ENCODE results near the gene NOP58.

NOP58 gene

GRCh38 chr2:202322435-202322834, 56.9 kb downstream of the NOP58 start:
- Histone ChIP-seq H3K4me1 (ENCODE audit: insufficient read depth, low read length) (no peaks in the 10 kb centered on the region), H3K9me3 (ENCODE audit: low read length) (no peaks in the 10 kb centered on the region), H3K27me3 (ENCODE audit: insufficient read depth, low read length) (no peaks in the 10 kb centered on the region), H2AFZ (ENCODE audit: low read depth, low read length) (no peak overlapping the region), H3K4me3 (ENCODE audit: low read length) (no peak overlapping the region), H3K36me3 (ENCODE audit: insufficient read depth, low read length) (peaks cover 4% of the 10 kb centered on the region)

DNA sequence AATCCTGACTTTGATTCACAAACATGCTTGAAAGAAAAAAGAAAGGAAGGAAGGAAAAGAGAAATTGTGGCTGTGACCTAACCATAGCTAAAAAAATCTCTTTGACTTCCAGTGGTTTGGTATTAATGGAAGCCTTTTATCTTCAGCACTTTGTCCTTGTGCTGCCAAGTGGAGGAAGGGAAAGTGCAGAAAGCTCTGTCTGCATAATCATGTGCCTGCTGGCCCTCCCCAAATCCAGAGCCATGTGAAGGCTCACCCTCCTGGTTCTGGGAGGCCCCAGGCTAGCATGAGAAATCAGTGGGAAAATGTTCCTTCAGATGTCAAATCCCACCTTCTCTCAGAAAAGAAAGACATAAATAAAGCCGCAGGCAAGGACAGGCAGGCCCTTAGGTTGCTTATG, 62.3 kb downstream of the NOP58 start:
- Histone ChIP-seq H3K36me3 (ENCODE audit: insufficient read depth, low read length) (peaks cover 2% of the 10 kb centered on the region), H3K9me3 (ENCODE audit: low read length) (no peaks in the 10 kb centered on the region), H2AFZ (ENCODE audit: low read depth, low read length) (no peak overlapping the region), H3K4me3 (ENCODE audit: low read length) (no peak overlapping the region), H3K27me3 (ENCODE audit: insufficient read depth, low read length) (no peaks in the 10 kb centered on the region), H3K4me1 (ENCODE audit: insufficient read depth, low read length) (peaks cover 2% of the 10 kb centered on the region)

GRCh38 chr2:202335791-202336467, 70.4 kb downstream of the NOP58 start:
- no peaks in the 10 kb centered on the region for H3K4me1 ChIP-seq (ENCODE audit: insufficient read depth, low read length)
- H3K9me3 ChIP-seq (ENCODE audit: low read length) = no peaks in the 10 kb centered on the region
- H2AFZ ChIP-seq (ENCODE audit: low read depth, low read length) = no peak overlapping the region
- H3K36me3 ChIP-seq (ENCODE audit: insufficient read depth, low read length) = no peaks in the 10 kb centered on the region
- H3K4me3 ChIP-seq (ENCODE audit: low read length) = no peak overlapping the region
- no peaks in the 10 kb centered on the region for H3K27me3 ChIP-seq (ENCODE audit: insufficient read depth, low read length)

GRCh38 chr2:202337151-202337550, 71.6 kb downstream of the NOP58 start:
- Histone ChIP-seq H3K36me3 (ENCODE audit: insufficient read depth, low read length) (no peaks in the 10 kb centered on the region), H2AFZ (ENCODE audit: low read depth, low read length) (no peak overlapping the region), H3K4me1 (ENCODE audit: insufficient read depth, low read length) (no peaks in the 10 kb centered on the region), H3K9me3 (ENCODE audit: low read length) (no peaks in the 10 kb centered on the region), H3K4me3 (ENCODE audit: low read length) (no peak overlapping the region), H3K27me3 (ENCODE audit: insufficient read depth, low read length) (no peaks in the 10 kb centered on the region)

DNA sequence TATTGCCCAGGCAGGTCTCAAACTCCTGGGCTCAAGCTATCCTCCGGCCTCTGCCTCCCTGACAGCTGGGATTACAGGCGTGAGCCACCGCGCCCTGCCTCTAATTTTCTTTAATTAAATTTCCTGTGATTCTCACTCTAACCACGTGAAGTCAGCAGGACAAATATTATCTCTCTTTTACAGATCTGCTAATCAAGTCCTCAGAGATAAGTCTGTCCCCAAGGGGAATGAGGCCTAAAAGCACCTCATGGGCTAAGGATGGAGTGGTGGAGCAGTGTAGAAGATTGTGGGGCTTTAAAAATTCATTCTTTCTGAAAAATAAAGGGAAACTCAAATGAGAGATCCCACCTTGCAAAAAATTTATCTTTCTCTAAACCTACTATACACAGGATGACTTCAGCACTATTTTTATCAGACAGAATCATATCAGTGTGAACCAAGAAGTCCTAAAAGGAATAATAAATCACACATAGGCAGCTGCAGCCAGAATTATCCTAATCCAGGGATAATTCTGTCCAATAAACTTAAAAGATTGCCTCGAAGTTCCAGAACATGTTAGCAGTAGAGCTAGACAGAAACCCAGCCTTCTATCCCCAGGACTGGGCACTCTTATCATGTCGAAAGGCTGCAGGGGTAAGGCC, 72.3 kb downstream of the NOP58 start:
- Histone ChIP-seq H3K36me3 (ENCODE audit: insufficient read depth, low read length) (no peaks in the 10 kb centered on the region), H3K4me3 (ENCODE audit: low read length) (no peak overlapping the region)

DNA sequence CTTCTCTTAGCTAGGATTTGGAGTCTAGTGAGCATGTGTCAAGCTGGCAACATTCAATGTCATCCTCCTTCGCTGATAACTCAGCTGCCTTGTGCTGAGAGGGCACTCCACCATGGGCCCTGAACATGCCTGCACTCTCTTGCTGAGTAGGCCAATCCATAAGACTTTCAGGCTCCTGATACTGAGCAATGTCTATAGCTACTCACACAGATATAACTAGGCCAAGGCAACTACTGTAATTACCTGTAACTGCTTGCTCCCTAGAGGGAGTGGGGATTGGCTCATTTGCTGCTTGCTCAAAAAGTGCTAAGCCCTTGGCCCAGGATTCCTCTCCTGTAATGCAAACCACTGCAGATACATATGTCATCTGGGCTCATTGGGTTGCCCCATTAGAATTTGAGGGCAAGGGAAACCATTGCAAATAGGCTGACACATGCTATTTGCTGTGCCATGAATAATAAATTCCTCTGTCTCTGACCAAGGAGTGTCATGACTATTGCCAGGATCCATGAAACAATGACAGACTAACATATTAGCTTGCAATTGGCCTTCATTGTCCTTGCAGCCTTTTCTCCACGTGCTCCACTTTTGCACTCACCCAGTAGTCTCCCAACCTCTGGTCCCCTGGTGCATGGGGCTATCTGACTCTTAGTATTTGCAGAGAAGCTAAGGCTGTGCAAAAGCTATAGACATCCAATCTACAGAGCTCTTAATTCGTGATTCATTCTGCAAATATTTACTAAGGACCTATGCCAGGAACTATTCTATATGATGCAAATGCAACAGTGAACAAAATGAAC, 73.7 kb downstream of the NOP58 start:
- Histone ChIP-seq H3K27me3 (ENCODE audit: insufficient read depth, low read length) (no peaks in the 10 kb centered on the region), H3K4me3 (ENCODE audit: low read length) (no peak overlapping the region), H3K4me1 (ENCODE audit: insufficient read depth, low read length) (no peaks in the 10 kb centered on the region), H3K9me3 (ENCODE audit: low read length) (no peaks in the 10 kb centered on the region), H2AFZ (ENCODE audit: low read depth, low read length) (no peak overlapping the region), H3K36me3 (ENCODE audit: insufficient read depth, low read length) (no peaks in the 10 kb centered on the region)

More for the DNA sequence above, 72.3 kb downstream of the NOP58 start:
- Histone ChIP-seq H3K4me1 (ENCODE audit: insufficient read depth, low read length) (no peaks in the 10 kb centered on the region), H2AFZ (ENCODE audit: low read depth, low read length) (no peak overlapping the region), H3K9me3 (ENCODE audit: low read length) (no peaks in the 10 kb centered on the region), H3K27me3 (ENCODE audit: insufficient read depth, low read length) (no peaks in the 10 kb centered on the region)

DNA sequence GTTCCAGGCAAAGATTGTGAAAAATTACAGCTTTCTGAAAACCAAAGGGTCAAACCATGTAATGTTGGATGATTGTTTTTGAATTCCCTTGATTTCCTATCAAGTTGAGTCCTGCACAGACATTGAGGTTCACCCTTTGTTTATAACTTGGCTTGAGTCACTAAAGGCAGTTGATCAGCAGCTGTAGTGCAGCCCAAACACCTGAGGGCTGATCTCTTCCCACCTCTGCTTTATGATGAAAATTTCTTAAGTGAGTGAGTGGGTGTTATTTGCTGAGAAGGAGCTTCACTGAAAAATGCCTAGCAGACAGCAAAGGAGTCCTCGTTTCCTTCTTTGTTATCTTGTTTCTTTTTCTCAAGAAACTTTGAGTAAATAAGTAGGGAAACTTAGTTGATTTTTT, 78.6 kb downstream of the NOP58 start:
- no peaks in the 10 kb centered on the region for H3K27me3 ChIP-seq (ENCODE audit: insufficient read depth, low read length)
- H3K4me1 ChIP-seq (ENCODE audit: insufficient read depth, low read length) = no peaks in the 10 kb centered on the region
- H3K4me3 ChIP-seq (ENCODE audit: low read length) = no peak overlapping the region
- no peaks in the 10 kb centered on the region for H3K9me3 ChIP-seq (ENCODE audit: low read length)
- no peak overlapping the region for H2AFZ ChIP-seq (ENCODE audit: low read depth, low read length)
- no peaks in the 10 kb centered on the region for H3K36me3 ChIP-seq (ENCODE audit: insufficient read depth, low read length)

- H3K9me3 ChIP-seq (ENCODE audit: low read length) = no peaks in the 10 kb centered on the region
These were observed 80.6 kb downstream of the NOP58 start for GRCh38 chr2:202346180-202346579.

More at GRCh38 chr2:202346180-202346579, 80.6 kb downstream of the NOP58 start:
- H3K4me1 ChIP-seq (ENCODE audit: insufficient read depth, low read length) = no peaks in the 10 kb centered on the region
- H3K36me3 ChIP-seq (ENCODE audit: insufficient read depth, low read length) = no peaks in the 10 kb centered on the region
- H2AFZ ChIP-seq (ENCODE audit: low read depth, low read length) = no peak overlapping the region
- no peaks in the 10 kb centered on the region for H3K27me3 ChIP-seq (ENCODE audit: insufficient read depth, low read length)
- H3K4me3 ChIP-seq (ENCODE audit: low read length) = no peak overlapping the region
